ENCODE results near the gene CLDN20. TPM values are rescaled to one million over a fixed set of nuclear protein-coding genes. Genes with fewer than 3 reads are reported as not detected.

The CLDN20 gene
- total RNA-seq, 1 donor from 2014 or later = not detected

GRCh38 chr6:155246825-155247224, 17.0 kb upstream of the CLDN20 start:
- no peak for FAIRE-seq
- no peaks in the 10 kb centered on the region for H3K27me3 ChIP-seq (ENCODE audit: control insufficient read depth, insufficient read depth, low read length)
- no peak for DNase-seq (ENCODE audit: low read depth)
- H3K4me3 ChIP-seq (ENCODE audit: low read depth, low read length) = no peak overlapping the region
- no peaks in the 10 kb centered on the region for H3K36me3 ChIP-seq (ENCODE audit: control insufficient read depth, insufficient read depth, low read length)
- TF ChIP-seq, protein P1, sequence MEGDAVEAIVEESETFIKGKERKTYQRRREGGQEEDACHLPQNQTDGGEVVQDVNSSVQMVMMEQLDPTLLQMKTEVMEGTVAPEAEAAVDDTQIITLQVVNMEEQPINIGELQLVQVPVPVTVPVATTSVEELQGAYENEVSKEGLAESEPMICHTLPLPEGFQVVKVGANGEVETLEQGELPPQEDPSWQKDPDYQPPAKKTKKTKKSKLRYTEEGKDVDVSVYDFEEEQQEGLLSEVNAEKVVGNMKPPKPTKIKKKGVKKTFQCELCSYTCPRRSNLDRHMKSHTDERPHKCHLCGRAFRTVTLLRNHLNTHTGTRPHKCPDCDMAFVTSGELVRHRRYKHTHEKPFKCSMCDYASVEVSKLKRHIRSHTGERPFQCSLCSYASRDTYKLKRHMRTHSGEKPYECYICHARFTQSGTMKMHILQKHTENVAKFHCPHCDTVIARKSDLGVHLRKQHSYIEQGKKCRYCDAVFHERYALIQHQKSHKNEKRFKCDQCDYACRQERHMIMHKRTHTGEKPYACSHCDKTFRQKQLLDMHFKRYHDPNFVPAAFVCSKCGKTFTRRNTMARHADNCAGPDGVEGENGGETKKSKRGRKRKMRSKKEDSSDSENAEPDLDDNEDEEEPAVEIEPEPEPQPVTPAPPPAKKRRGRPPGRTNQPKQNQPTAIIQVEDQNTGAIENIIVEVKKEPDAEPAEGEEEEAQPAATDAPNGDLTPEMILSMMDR (IDR thresholded peaks at IDR 0.05; ENCODE audit: insufficient read depth, low read length, severe bottlenecking) = no peak

DNA sequence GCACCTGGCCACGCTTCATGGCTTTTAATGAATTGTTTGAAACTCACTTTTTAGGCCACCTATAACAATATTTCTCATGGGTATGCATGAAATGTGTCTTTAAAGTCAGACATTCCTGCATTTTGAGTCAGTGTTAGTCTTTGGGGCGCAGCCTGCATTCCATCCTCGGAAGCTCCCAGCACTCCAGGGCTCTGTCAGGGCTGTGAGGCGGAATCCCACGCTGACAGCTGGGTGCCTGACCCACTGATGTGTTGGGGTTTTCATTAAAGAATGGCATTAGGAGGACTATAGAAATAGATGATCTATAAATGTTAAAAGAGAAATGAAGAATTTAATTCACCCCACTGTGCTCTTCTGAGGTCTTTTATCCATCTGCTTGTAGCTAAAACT, 16.2 kb upstream of the CLDN20 start:
- H3K27me3 ChIP-seq (ENCODE audit: control insufficient read depth, insufficient read depth, low read length) = no peaks in the 10 kb centered on the region
- DNase-seq (ENCODE audit: low read depth) (peak; percentile 76), FAIRE-seq (no peak)
- H3K4me3 ChIP-seq (ENCODE audit: low read depth, low read length) = peak overlapping the region; percentile 36
- TF ChIP-seq, protein P1 (IDR thresholded peaks at IDR 0.05; ENCODE audit: insufficient read depth, low read length, severe bottlenecking) = no peak
- no peaks in the 10 kb centered on the region for H3K36me3 ChIP-seq (ENCODE audit: control insufficient read depth, insufficient read depth, low read length)

GRCh38 chr6:155248008-155249001, 15.5 kb upstream of the CLDN20 start:
- TF ChIP-seq, protein P1 (IDR thresholded peaks at IDR 0.05; ENCODE audit: insufficient read depth, low read length, severe bottlenecking) = peak; percentile 70
- no peaks in the 10 kb centered on the region for H3K36me3 ChIP-seq (ENCODE audit: control insufficient read depth, insufficient read depth, low read length)
- FAIRE-seq (no peak), DNase-seq (ENCODE audit: low read depth) (peak; percentile 75)
- peak overlapping the region; percentile 36 for H3K4me3 ChIP-seq (ENCODE audit: low read depth, low read length)
- H3K27me3 ChIP-seq (ENCODE audit: control insufficient read depth, insufficient read depth, low read length) = no peaks in the 10 kb centered on the region

- Histone ChIP-seq H3K4me3 (ENCODE audit: low read depth, low read length) (no peak overlapping the region), H3K36me3 (ENCODE audit: control insufficient read depth, insufficient read depth, low read length) (peaks cover 3% of the 10 kb centered on the region), H3K27me3 (ENCODE audit: control insufficient read depth, insufficient read depth, low read length) (no peaks in the 10 kb centered on the region)
- DNase-seq (ENCODE audit: low read depth) (no peak), FAIRE-seq (no peak)
- TF ChIP-seq, protein P1 (IDR thresholded peaks at IDR 0.05; ENCODE audit: insufficient read depth, low read length, severe bottlenecking) = no peak
Observed at GRCh38 chr6:155250701-155251381, 13.0 kb upstream of the CLDN20 start.

- no peak for FAIRE-seq
- TF ChIP-seq, protein P1 (IDR thresholded peaks at IDR 0.05; ENCODE audit: insufficient read depth, low read length, severe bottlenecking) = no peak
- no peak for DNase-seq (ENCODE audit: low read depth)
- no peak overlapping the region for H3K4me3 ChIP-seq (ENCODE audit: low read depth, low read length)
- H3K36me3 ChIP-seq (ENCODE audit: control insufficient read depth, insufficient read depth, low read length) = peaks cover 8% of the 10 kb centered on the region
- H3K27me3 ChIP-seq (ENCODE audit: control insufficient read depth, insufficient read depth, low read length) = no peaks in the 10 kb centered on the region
Observed at GRCh38 chr6:155252581-155252980, 11.2 kb upstream of the CLDN20 start.
